Hepatocyte (in vitro differentiated cells): ENCODE results near the gene UBE2U. TPM values are rescaled to one million over a fixed set of nuclear protein-coding genes. Genes with fewer than 3 reads are reported as not detected.
"Not testable (repeated sequence)": the region's sequence is repeated elsewhere in the genome, so short reads cannot be mapped to it uniquely, and the experiment has no call there.

Experiments
- DNase-seq: peaks from one replicate; pipeline ENCODE4 v3.0.0-alpha.2; 2016; ENCODE audit warnings: low spot score
- H2AFZ ChIP-seq: fragments of 200-600 bp; sonication (generic); 2 replicates; pipeline ENCODE4 v1.6.0; 2016; ENCODE audit warnings: antibody characterized with exemption, mild to moderate bottlenecking
- H3K27ac ChIP-seq: fragments of 200-600 bp; sonication (generic); 2 replicates; pipeline ENCODE4 v1.5.1; 2016; ENCODE audit warnings: mild to moderate bottlenecking
- H3K27me3 ChIP-seq: fragments of 200-600 bp; sonication (generic); 2 replicates; pipeline ENCODE4 v1.6.1; 2016
- H3K36me3 ChIP-seq: fragments of 200-600 bp; sonication (generic); replicated peaks from 2 replicates; pipeline ENCODE4 v1.5.1; 2016; ENCODE audit warnings: low read depth; ENCODE audit not compliant: insufficient read depth
- H3K4me1 ChIP-seq: fragments of 200-600 bp; sonication (generic); 2 replicates; pipeline ENCODE4 v1.5.1; 2016; ENCODE audit warnings: mild to moderate bottlenecking, moderate library complexity; ENCODE audit not compliant: insufficient read depth
- H3K4me2 ChIP-seq: fragments of 200-600 bp; sonication (generic); 2 replicates; pipeline ENCODE4 v1.6.0; 2016
- H3K4me3 ChIP-seq: fragments of 200-600 bp; sonication (generic); 2 replicates; pipeline ENCODE4 v1.5.1; 2016; ENCODE audit warnings: mild to moderate bottlenecking
- H3K79me2 ChIP-seq: fragments of 200-600 bp; sonication (generic); 2 replicates; pipeline ENCODE4 v1.6.0; 2017; ENCODE audit warnings: mild to moderate bottlenecking
- H3K9me2 ChIP-seq: fragments of 200-600 bp; sonication (generic); replicated peaks from 2 replicates; pipeline ENCODE4 v1.6.0; 2017; ENCODE audit warnings: mild to moderate bottlenecking; ENCODE audit not compliant: insufficient read depth
- H3K9me3 ChIP-seq: fragments of 200-600 bp; sonication (generic); 2 replicates; pipeline ENCODE4 v1.5.1; 2016; ENCODE audit warnings: low read depth, mild to moderate bottlenecking
- H4K20me1 ChIP-seq: fragments of 200-600 bp; sonication (generic); 2 replicates; pipeline ENCODE4 v1.6.0; 2016; ENCODE audit warnings: mild to moderate bottlenecking; ENCODE audit not compliant: insufficient read depth, poor library complexity, severe bottlenecking
- CTCF ChIP-seq: fragments of 200-600 bp; sonication (generic); IDR thresholded peaks from 2 replicates; pipeline ENCODE4 v1.5.1; 2016; ENCODE audit warnings: antibody characterized with exemption, mild to moderate bottlenecking; ENCODE audit not compliant: poor library complexity
- EZH2 ChIP-seq: fragments of 200-600 bp; sonication (generic); IDR thresholded peaks from 2 replicates; pipeline ENCODE4 v1.6.1; 2016; ENCODE audit warnings: antibody characterized with exemption, mild to moderate bottlenecking, borderline replicate concordance
- EZH2phosphoT487 ChIP-seq: fragments of 200-600 bp; sonication (generic); IDR thresholded peaks from one replicate; pipeline ENCODE4 v1.6.1; 2018; ENCODE audit warnings: antibody characterized with exemption, mild to moderate bottlenecking, low read depth, moderate library complexity; ENCODE audit not compliant: unreplicated experiment, severe bottlenecking
- WGBS: methylation state at CpG from one replicate; pipeline ENCODE4 v1.1.6; 2016; ENCODE audit warnings: low lambda C conversion rate; ENCODE audit errors: missing lambda C conversion rate; 5-methylcytosine and 5-hydroxymethylcytosine counted together
- polyA plus RNA-seq: library from polyadenylated mRNA; unstranded; fragments of >200 nt; fragmentation: Nextera tagmentation; extraction: Ambion mirVana; gene quantifications from 2 replicates; pipeline ENCODE4 v1.2.1, GENCODE V29; 2016
- total RNA-seq: library from RNA; depleted of rRNA; stranded (reverse); fragments of >200 nt; gene quantifications from 2 replicates; pipeline ENCODE4 v1.2.3, GENCODE V29; 2014

Gene UBE2U
- total and polyA plus RNA-seq, 2 experiments from 2014 or later, result not detected

DNA sequence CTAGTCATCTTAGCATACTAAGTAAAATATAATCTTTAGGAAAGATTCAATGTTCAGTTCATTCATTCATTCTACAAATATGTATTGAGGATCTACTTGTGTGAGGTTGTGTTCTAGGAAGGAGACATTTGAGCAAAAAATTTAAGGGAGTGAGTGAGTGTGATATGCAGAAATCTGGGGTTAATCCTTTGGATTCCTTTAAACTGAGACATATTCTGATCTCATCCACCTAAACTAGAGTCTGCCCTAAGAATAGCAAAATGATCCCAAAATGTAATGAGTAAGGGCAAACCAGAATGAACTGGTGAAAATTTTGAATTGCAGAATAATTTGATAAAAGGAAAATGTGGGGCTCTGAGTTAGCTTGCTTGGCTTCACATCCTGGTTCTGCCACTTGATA lies 8.6 kb downstream of the UBE2U start:
- Histone ChIP-seq H3K79me2 (no peaks in the 10 kb centered on the region), H3K9me2 (no peaks in the 10 kb centered on the region), H3K4me3 (no peak overlapping the region), H3K4me2 (no peak overlapping the region), H3K27ac (no peak overlapping the region), H3K27me3 (no peaks in the 10 kb centered on the region), H3K36me3 (no peaks in the 10 kb centered on the region), H3K4me1 (no peaks in the 10 kb centered on the region), H4K20me1 (no peaks in the 10 kb centered on the region), H2AFZ (no peak overlapping the region), H3K9me3 (no peaks in the 10 kb centered on the region)
- DNase-seq, result no peak
- TF ChIP-seq EZH2phosphoT487, result no peak
- TF ChIP-seq CTCF, result no peak

DNA sequence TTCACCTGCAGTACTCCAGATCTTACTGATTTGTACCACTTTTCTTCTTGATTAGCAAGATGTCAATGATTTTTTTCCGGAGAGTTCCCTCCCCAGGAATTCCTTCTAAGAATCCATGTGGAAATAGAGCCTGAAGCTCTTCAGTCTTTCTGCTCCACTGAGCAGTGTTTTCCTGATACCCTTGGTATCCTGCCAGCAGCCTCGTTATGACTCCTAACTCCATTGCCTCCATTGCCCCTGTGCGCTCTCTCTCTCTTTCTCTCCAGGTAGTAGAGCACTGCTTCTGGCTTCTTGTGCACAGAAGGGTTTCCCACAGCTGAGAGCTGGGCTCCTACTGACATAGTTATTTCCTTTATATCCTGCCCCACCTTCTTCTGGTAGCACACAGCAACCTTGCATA lies 12.2 kb downstream of the UBE2U start:
- WGBS, result 95% methylated on average over 3 of the region's 3 CpGs
- Histone ChIP-seq H3K79me2 (no peaks in the 10 kb centered on the region), H3K36me3 (no peaks in the 10 kb centered on the region), H2AFZ (no peak overlapping the region), H3K4me1 (no peaks in the 10 kb centered on the region), H3K9me3 (no peaks in the 10 kb centered on the region), H3K4me3 (no peak overlapping the region), H3K27me3 (no peaks in the 10 kb centered on the region), H4K20me1 (no peaks in the 10 kb centered on the region), H3K4me2 (no peak overlapping the region), H3K9me2 (no peaks in the 10 kb centered on the region), H3K27ac (no peak overlapping the region)
- no peak for DNase-seq
- no peak for TF ChIP-seq EZH2phosphoT487
- no peak for TF ChIP-seq CTCF
- TF ChIP-seq EZH2, result no peak

DNA sequence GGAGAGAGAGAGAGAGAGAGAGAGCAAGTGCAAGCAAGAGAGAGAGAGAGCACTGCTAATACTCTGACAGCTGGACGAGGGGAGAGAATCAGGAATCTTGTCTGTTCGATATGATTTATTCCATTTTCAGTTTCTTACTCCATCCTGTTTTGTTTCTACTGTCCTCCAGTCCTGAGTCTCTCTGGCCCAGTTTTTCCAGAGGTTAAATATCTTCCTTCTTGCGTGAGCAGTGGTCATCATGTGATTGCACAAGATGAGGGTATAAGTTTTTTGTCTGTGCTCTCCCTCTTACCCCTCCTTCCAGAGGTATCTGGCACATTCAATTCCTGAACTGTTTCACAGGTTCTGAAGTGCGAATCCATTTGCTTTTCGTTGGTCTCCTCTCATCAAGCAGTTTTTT lies 16.8 kb downstream of the UBE2U start:
- Histone ChIP-seq H3K27ac (no peak overlapping the region), H4K20me1 (no peaks in the 10 kb centered on the region), H3K27me3 (no peaks in the 10 kb centered on the region), H3K9me2 (no peaks in the 10 kb centered on the region), H3K4me1 (no peaks in the 10 kb centered on the region), H3K4me2 (no peak overlapping the region), H2AFZ (no peak overlapping the region), H3K4me3 (no peak overlapping the region), H3K79me2 (no peaks in the 10 kb centered on the region), H3K36me3 (no peaks in the 10 kb centered on the region), H3K9me3 (no peaks in the 10 kb centered on the region)
- 81% methylated on average over 5 of the region's 5 CpGs for WGBS
- TF ChIP-seq CTCF (no peak), EZH2phosphoT487 (no peak)
- DNase-seq, result no peak

DNA sequence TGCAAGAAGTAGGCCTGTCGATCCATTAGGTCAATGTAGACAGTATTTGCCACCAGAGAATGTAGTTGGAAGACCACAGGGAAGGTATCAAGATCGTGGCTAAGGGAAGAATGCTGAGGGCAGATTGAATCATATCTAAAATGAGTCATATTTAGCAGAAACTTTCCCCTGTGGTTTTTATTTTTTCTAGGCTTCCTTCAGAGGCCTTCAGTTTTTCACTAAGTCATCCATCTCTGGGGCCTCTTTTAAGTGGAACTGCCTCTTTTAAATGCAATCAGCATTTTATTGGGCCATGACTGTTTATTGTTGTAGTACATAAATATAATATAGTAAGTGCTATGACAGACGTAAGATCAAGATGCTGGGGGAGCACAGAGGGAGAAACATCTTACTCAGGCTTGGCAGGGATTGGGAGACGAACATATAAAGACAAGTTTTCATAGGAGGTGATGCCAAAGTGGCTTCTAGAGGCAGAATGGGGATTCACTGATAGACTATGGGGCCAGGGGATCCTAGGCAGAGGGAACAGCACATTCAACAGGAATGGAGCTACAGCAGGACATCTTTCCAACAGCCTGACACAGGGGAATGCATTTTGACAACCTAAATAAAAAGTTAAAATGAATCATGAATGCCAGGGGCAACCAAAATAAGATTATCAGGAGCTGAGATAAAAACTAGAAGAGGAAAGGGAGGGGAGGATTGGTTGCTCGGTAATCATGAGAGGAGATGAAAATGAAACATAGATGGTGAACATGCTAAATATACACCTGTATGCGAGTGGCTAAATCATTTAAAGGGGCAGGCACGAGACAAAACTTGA lies 20.1 kb downstream of the UBE2U start:
- DNase-seq, result peak; percentile 18
- no peaks in the 10 kb centered on the region for H3K9me3 ChIP-seq
- no peaks in the 10 kb centered on the region for H4K20me1 ChIP-seq
- H3K36me3 ChIP-seq, result no peaks in the 10 kb centered on the region
- H3K4me1 ChIP-seq, result no peaks in the 10 kb centered on the region
- no peaks in the 10 kb centered on the region for H3K27me3 ChIP-seq
- H3K27ac ChIP-seq, result peak overlapping the region; percentile 1
- H3K4me2 ChIP-seq, result no peak overlapping the region
- WGBS, result 74% methylated on average over 7 of the region's 7 CpGs
- TF ChIP-seq EZH2 (no peak), CTCF (no peak), EZH2phosphoT487 (no peak)
- no peaks in the 10 kb centered on the region for H3K79me2 ChIP-seq
- no peak overlapping the region for H3K4me3 ChIP-seq
- H2AFZ ChIP-seq, result no peak overlapping the region
- no peaks in the 10 kb centered on the region for H3K9me2 ChIP-seq

- H3K9me2 ChIP-seq, H3K4me1 ChIP-seq, H3K4me3 ChIP-seq, H2AFZ ChIP-seq, H3K79me2 ChIP-seq, H3K36me3 ChIP-seq, DNase-seq, H3K27me3 ChIP-seq, H3K9me3 ChIP-seq, H3K4me2 ChIP-seq, H4K20me1 ChIP-seq, H3K27ac ChIP-seq: not testable (repeated sequence)
- 95% methylated on average over 7 of the region's 7 CpGs for WGBS
These were observed 20.8 kb downstream of the UBE2U start for GRCh38 chr1:64224236-64224635.
